DMS79 treated with DMSO at 0.1 percent for 48 hours (cell line): ENCODE measurements around the gene TRIM46.
A peak's percentile ranks its signal among the peaks of the same experiment; 100 is the strongest.

Source experiments
- DNase-seq: peaks from one replicate; lab custom pipeline; 2025; lab: John Stamatoyannopoulos, UW

Gene TRIM46

GRCh38 chr1:155172732-155173477 is 744 bp upstream of the TRIM46 start, which contains the start of gene KRTCAP2:
TSS of gene KRTCAP2 (minus strand) at chr1:155173304. CDS start at chr1:155173224, 80 bp downstream.
- DNase-seq, result peak; percentile 95

GRCh38 chr1:155174324-155175280 is 953 bp downstream of the TRIM46 start:
- DNase-seq, result peak; percentile 77

GRCh38 chr1:155175281-155175926 is 1.8 kb downstream of the TRIM46 start:
- DNase-seq, result no peak

- DNase-seq, result no peak
These were observed 2.3 kb downstream of the TRIM46 start for GRCh38 chr1:155175927-155176371.

- peak; percentile 61 for DNase-seq
These were observed 3.0 kb downstream of the TRIM46 start for GRCh38 chr1:155176544-155177071.

GRCh38 chr1:155177192-155177917 is 3.7 kb downstream of the TRIM46 start:
- no peak for DNase-seq

GRCh38 chr1:155177918-155178281 is 4.3 kb downstream of the TRIM46 start:
- no peak for DNase-seq

- DNase-seq, result no peak
These were observed 4.9 kb downstream of the TRIM46 start for GRCh38 chr1:155178441-155179111.

- no peak for DNase-seq
These were observed 5.7 kb downstream of the TRIM46 start for GRCh38 chr1:155179112-155180031.

- DNase-seq, result no peak
These were observed 7.9 kb downstream of the TRIM46 start for GRCh38 chr1:155181371-155182051.

- DNase-seq, result no peak
These were observed 8.5 kb downstream of the TRIM46 start for GRCh38 chr1:155182052-155182550.

- no peak for DNase-seq
These were observed 10.1 kb downstream of the TRIM46 start for GRCh38 chr1:155183775-155184221.

GRCh38 chr1:155184351-155184811 is 10.7 kb downstream of the TRIM46 start:
- no peak for DNase-seq

- peak; percentile 18 for DNase-seq
These were observed 11.5 kb downstream of the TRIM46 start for GRCh38 chr1:155184835-155185782.

GRCh38 chr1:155185783-155186066 is 12.1 kb downstream of the TRIM46 start:
- DNase-seq, result no peak

- peak; percentile 78 for DNase-seq
These were observed 12.6 kb downstream of the TRIM46 start for GRCh38 chr1:155186067-155186793.
